Loucy (cell line): ENCODE data around the gene PRDM11.

Source experiments
- H2AFZ ChIP-seq: fragments of 200-600 bp; sonication (generic); 2 replicates; pipeline ENCODE4 v1.6.0; 2016; ENCODE audit warnings: antibody characterized with exemption, mild to moderate bottlenecking, low read length, moderate library complexity
- H3F3A ChIP-seq: fragments of 200-600 bp; 2 replicates; pipeline ENCODE4 v1.6.0; 2016; ENCODE audit warnings: antibody characterized with exemption, low read depth, mild to moderate bottlenecking
- H3K27me3 ChIP-seq: fragments of 200-600 bp; sonication (generic); 2 replicates; pipeline ENCODE4 v1.6.1; 2014; ENCODE audit warnings: low read length, mild to moderate bottlenecking; ENCODE audit not compliant: insufficient read depth, poor library complexity, severe bottlenecking
- H3K36me3 ChIP-seq: fragments of 200-600 bp; sonication (generic); 2 replicates; pipeline ENCODE4 v1.6.1; 2016; ENCODE audit warnings: low read length; ENCODE audit not compliant: insufficient read depth
- H3K4me1 ChIP-seq: fragments of 200-600 bp; sonication (generic); 2 replicates; pipeline ENCODE4 v1.5.1; 2014; ENCODE audit warnings: low read length, mild to moderate bottlenecking; ENCODE audit not compliant: insufficient read depth, poor library complexity, severe bottlenecking
- H3K4me2 ChIP-seq: fragments of 200-600 bp; sonication (generic); 2 replicates; pipeline ENCODE4 v1.6.0; 2014; ENCODE audit warnings: antibody characterized with exemption, low read length, low read depth, mild to moderate bottlenecking; ENCODE audit not compliant: poor library complexity, severe bottlenecking
- H3K4me3 ChIP-seq: fragments of 200-600 bp; sonication (generic); 2 replicates; pipeline ENCODE4 v1.5.1; 2014; ENCODE audit warnings: low read length, mild to moderate bottlenecking, mixed read lengths; ENCODE audit not compliant: poor library complexity, severe bottlenecking
- H3K79me2 ChIP-seq: fragments of 200-600 bp; sonication (generic); 2 replicates; pipeline ENCODE4 v1.6.1; 2014; ENCODE audit warnings: low read length; ENCODE audit not compliant: insufficient read depth
- H3K9ac ChIP-seq: fragments of 200-600 bp; sonication (generic); 2 replicates; pipeline ENCODE4 v1.6.0; 2014; ENCODE audit warnings: mild to moderate bottlenecking, low read depth, low read length, moderate library complexity; ENCODE audit not compliant: poor library complexity, severe bottlenecking
- H3K9me2 ChIP-seq: fragments of 200-600 bp; sonication (generic); replicated peaks from 2 replicates; pipeline ENCODE4 v1.6.1; 2016; ENCODE audit warnings: low read depth, low read length, mixed read lengths
- H3K9me3 ChIP-seq: fragments of 200-600 bp; sonication (generic); 2 replicates; pipeline ENCODE4 v1.6.1; 2014; ENCODE audit warnings: mild to moderate bottlenecking, antibody characterized with exemption, low read length, low read depth; ENCODE audit not compliant: insufficient read depth
- H4K20me1 ChIP-seq: fragments of 200-600 bp; sonication (generic); 2 replicates; pipeline ENCODE4 v1.6.0; 2014; ENCODE audit warnings: antibody characterized with exemption, low read length, mild to moderate bottlenecking; ENCODE audit not compliant: insufficient read depth, poor library complexity, severe bottlenecking
- CTCF ChIP-seq: fragments of 200-600 bp; sonication (generic); conservative IDR thresholded peaks from 2 replicates; pipeline ENCODE4 v1.5.1; 2014; ENCODE audit warnings: mild to moderate bottlenecking, antibody characterized with exemption, low read length
- EZH2phosphoT487 ChIP-seq: fragments of 200-600 bp; IDR thresholded peaks from 2 replicates; pipeline ENCODE4 v1.6.1; 2018; ENCODE audit warnings: antibody characterized with exemption, mild to moderate bottlenecking, moderate library complexity, borderline replicate concordance

PRDM11 gene

DNA sequence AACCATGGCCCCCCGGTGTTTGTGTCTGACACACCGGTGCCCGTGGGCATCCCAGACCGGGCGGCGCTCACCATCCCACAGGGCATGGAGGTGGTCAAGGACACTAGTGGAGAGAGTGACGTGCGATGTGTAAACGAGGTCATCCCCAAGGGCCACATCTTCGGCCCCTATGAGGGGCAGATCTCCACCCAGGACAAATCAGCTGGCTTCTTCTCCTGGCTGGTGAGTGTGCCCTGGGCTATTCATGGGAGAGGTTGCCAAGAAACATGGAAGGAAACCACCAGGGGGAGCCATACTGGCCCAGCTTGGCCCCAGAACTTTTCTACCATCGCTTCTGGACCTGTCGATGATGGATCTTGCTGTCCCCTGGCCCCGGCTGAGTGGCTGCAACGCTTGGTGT lies 36.5 kb downstream of the PRDM11 start:
- Histone ChIP-seq H4K20me1 (no peaks in the 10 kb centered on the region), H3K79me2 (peaks cover 24% of the 10 kb centered on the region; the same call in 1 of the 2 replicates), H3K27me3 (no peaks in the 10 kb centered on the region), H3F3A (peaks cover 11% of the 10 kb centered on the region; the same call in 1 of the 2 replicates), H3K36me3 (peaks cover 41% of the 10 kb centered on the region; the same call in 1 of the 2 replicates), H3K4me3 (no peak overlapping the region), H3K9me3 (no peaks in the 10 kb centered on the region), H3K9me2 (no peaks in the 10 kb centered on the region), H3K4me1 (peaks cover 46% of the 10 kb centered on the region), H3K9ac (no peak overlapping the region), H3K4me2 (no peak overlapping the region), H2AFZ (no peak overlapping the region)
- no peak for TF ChIP-seq EZH2phosphoT487
- TF ChIP-seq CTCF: peak; percentile 74

- Histone ChIP-seq H3K27me3 (no peaks in the 10 kb centered on the region), H3K9me2 (no peaks in the 10 kb centered on the region)
Observed at GRCh38 chr11:45184640-45185039, 38.2 kb downstream of the PRDM11 start.

GRCh38 chr11:45185228-45185729 lies 38.8 kb downstream of the PRDM11 start:
- H3K4me2 ChIP-seq: peak overlapping the region; percentile 67
- peaks cover 50% of the 10 kb centered on the region; the same call in 1 of the 2 replicates for H3K36me3 ChIP-seq
- peaks cover 20% of the 10 kb centered on the region; the same call in 1 of the 2 replicates for H3K79me2 ChIP-seq
- H3K4me1 ChIP-seq: peaks cover 36% of the 10 kb centered on the region
- no peaks in the 10 kb centered on the region for H3K9me3 ChIP-seq
- TF ChIP-seq CTCF (no peak), EZH2phosphoT487 (no peak)
- no peaks in the 10 kb centered on the region for H3K27me3 ChIP-seq
- H2AFZ ChIP-seq: no peak overlapping the region
- no peaks in the 10 kb centered on the region for H4K20me1 ChIP-seq
- no peaks in the 10 kb centered on the region for H3K9me2 ChIP-seq
- H3K9ac ChIP-seq: peak overlapping the region; percentile 51
- peak overlapping the region; percentile 32 for H3K4me3 ChIP-seq
- peaks cover 11% of the 10 kb centered on the region; the same call in 1 of the 2 replicates for H3F3A ChIP-seq

More at GRCh38 chr11:45184640-45185039, 38.2 kb downstream of the PRDM11 start:
- H4K20me1 ChIP-seq: no peaks in the 10 kb centered on the region
- H3K4me2 ChIP-seq: peak overlapping the region; percentile 67
- peak overlapping the region; percentile 32 for H3K4me3 ChIP-seq
- peaks cover 21% of the 10 kb centered on the region; the same call in 1 of the 2 replicates for H3K79me2 ChIP-seq
- H3K9ac ChIP-seq: peak overlapping the region; percentile 51
- H2AFZ ChIP-seq: no peak overlapping the region
- peaks cover 50% of the 10 kb centered on the region; the same call in 1 of the 2 replicates for H3K36me3 ChIP-seq
- H3K9me3 ChIP-seq: no peaks in the 10 kb centered on the region
- peaks cover 11% of the 10 kb centered on the region; the same call in 1 of the 2 replicates for H3F3A ChIP-seq
- TF ChIP-seq EZH2phosphoT487: no peak
- no peak for TF ChIP-seq CTCF
- peaks cover 40% of the 10 kb centered on the region for H3K4me1 ChIP-seq
